Urinary bladder (tissue), 4 donors: ENCODE results near the gene CETP. TPM values are rescaled to one million over a fixed set of nuclear protein-coding genes. Genes with fewer than 3 reads are reported as not detected.
"Not testable (repeated sequence)": the region's sequence is repeated elsewhere in the genome, so short reads cannot be mapped to it uniquely, and the experiment has no call there.

Experiments used
- DNase-seq: peaks from one replicate; pipeline ENCODE4 v3.0.0-alpha.2; 2015; ENCODE audit errors: extremely low spot score
- H3K27ac ChIP-seq: one replicate; pipeline ENCODE4 v1.5.1; 2013; ENCODE audit warnings: low read depth, mild to moderate bottlenecking, moderate library complexity
- H3K36me3 ChIP-seq: one replicate; pipeline ENCODE4 v1.6.1; 2013; ENCODE audit warnings: mild to moderate bottlenecking, moderate library complexity; ENCODE audit not compliant: insufficient read depth
- H3K4me1 ChIP-seq: one replicate; pipeline ENCODE4 v1.6.1; 2013; ENCODE audit warnings: mild to moderate bottlenecking, moderate library complexity; ENCODE audit not compliant: insufficient read depth
- H3K4me3 ChIP-seq: one replicate; pipeline ENCODE4 v1.5.1; 2013; ENCODE audit warnings: low read depth, low read length
- WGBS: extraction: QIAGEN DNeasy Blood & Tissue Kit; methylation state at CpG from one replicate; pipeline ENCODE4 v1.1.7; 2013; 5-methylcytosine and 5-hydroxymethylcytosine counted together
- polyA plus RNA-seq: library from polyadenylated mRNA; stranded (reverse); fragments of 200-250 nt; gene quantifications from one replicate; pipeline ENCODE4 v1.2.3, GENCODE V29; 2013
- total RNA-seq: library from RNA; depleted of rRNA; stranded (reverse); fragments of >200 nt; gene quantifications from one replicate; pipeline ENCODE4 v1.2.3, GENCODE V29; 2014
- donor health status: healthy with polysubstance abuse.
- donor health status: healthy.

The CETP gene
- total and polyA plus RNA-seq, 2 donors = 0.25 to 1.6 TPM

DNA sequence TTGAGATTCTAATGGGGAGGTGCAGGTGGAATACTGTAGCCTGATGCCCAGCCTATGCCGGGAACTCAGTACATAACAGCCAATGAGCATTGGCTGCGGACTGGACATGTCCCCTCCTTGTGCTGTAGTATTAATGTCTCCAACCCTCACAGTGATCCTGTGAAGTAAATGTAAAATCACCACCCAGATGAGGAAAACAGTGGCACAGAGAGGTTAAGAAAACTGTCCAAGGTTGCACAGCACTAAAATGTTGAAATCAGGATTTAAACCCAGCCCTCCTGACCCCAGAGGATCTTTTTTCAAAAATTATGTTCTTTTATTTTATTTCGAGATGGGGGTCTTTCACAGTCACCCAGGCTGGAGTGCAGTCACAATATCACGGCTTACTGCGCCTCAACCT, 35.5 kb downstream of the CETP start:
- no peak overlapping the region for H3K27ac ChIP-seq
- no peak for DNase-seq
- no peaks in the 10 kb centered on the region for H3K36me3 ChIP-seq
- H3K4me1 ChIP-seq = peaks cover 1% of the 10 kb centered on the region
- WGBS = 96% methylated on average over 5 of the region's 5 CpGs
- no peak overlapping the region for H3K4me3 ChIP-seq

DNA sequence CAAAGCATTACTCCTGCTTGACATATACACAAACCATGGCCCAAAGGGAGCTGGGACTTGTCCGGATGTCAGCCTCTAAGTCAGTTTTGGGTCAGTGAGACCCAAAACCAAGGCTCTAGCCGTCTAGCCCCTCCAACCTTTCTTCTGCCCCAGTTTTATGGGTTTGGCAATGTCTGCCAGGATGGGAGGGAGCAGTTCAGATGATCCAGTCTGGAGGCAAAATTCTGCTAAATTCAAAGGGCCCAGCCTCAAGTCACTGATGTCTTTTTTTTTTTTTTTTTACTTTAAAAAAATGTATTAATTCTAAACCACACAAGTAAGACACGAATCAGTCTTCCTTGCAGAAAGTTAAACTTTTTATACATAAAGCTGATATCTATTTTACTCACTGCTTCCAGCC, 36.2 kb downstream of the CETP start:
- 65% methylated on average over 3 of the region's 3 CpGs for WGBS
- DNase-seq = no peak
- Histone ChIP-seq H3K36me3 (no peaks in the 10 kb centered on the region), H3K4me3 (no peak overlapping the region), H3K4me1 (peaks cover 1% of the 10 kb centered on the region), H3K27ac (no peak overlapping the region)

GRCh38 chr16:56998352-56998751, 36.6 kb downstream of the CETP start:
- WGBS = 87% methylated on average over 3 of the region's 3 CpGs
- Histone ChIP-seq H3K4me3 (no peak overlapping the region), H3K27ac (no peak overlapping the region), H3K36me3 (no peaks in the 10 kb centered on the region), H3K4me1 (peaks cover 1% of the 10 kb centered on the region)
- DNase-seq = no peak

- DNase-seq = no peak
- no peak overlapping the region for H3K27ac ChIP-seq
Observed at GRCh38 chr16:56998861-56999260, 37.1 kb downstream of the CETP start.

GRCh38 chr16:56999409-57000270, 37.9 kb downstream of the CETP start:
- H3K27ac ChIP-seq = no peak overlapping the region
- no peaks in the 10 kb centered on the region for H3K36me3 ChIP-seq
- H3K4me3 ChIP-seq = no peak overlapping the region
- H3K4me1 ChIP-seq = peaks cover 1% of the 10 kb centered on the region
- DNase-seq = no peak
- WGBS = 91% methylated on average over 11 of the region's 11 CpGs

More at GRCh38 chr16:56998861-56999260, 37.1 kb downstream of the CETP start:
- WGBS = 92% methylated on average over 6 of the region's 6 CpGs
- H3K4me3 ChIP-seq = no peak overlapping the region
- peaks cover 1% of the 10 kb centered on the region for H3K4me1 ChIP-seq
- no peaks in the 10 kb centered on the region for H3K36me3 ChIP-seq

- H3K27ac ChIP-seq = peak overlapping the region; percentile 55
- DNase-seq = no peak
Observed at GRCh38 chr16:57000271-57001025, 38.7 kb downstream of the CETP start.

DNA sequence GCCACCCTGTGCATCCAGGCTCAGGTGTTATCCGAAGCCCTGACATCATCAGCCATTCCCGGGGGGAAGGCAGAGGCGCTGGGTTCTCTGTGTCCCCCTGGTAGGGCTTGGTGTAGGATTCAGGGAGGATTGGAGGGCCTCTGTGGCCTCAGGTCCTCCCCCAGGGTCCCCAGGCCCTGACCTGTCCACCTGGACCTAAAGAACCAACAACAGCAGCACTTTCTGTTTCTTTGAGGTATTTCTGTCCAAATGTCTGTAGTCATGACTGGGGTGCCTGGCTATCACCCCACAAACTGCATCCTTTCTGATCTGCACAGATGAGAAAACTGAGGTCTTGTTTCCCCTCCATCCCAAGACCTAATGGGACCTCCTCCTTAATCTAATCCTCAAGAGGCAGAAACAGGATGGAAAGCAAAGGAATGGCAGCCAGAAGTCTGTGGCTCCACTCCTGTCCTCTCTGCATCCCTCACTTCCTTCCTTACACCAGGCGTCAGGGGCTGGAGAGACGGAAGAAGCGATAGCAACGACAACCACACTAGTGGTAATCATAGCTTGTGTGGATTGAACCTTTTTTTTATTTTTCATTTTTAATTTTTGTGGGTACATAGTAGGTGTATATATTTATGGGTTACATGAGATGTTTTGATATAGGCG, 39.4 kb downstream of the CETP start:
- no peak for DNase-seq
- H3K36me3 ChIP-seq = no peaks in the 10 kb centered on the region
- WGBS = 88% methylated on average over 8 of the region's 8 CpGs

More at GRCh38 chr16:57000271-57001025, 38.7 kb downstream of the CETP start:
- peaks cover 1% of the 10 kb centered on the region for H3K4me1 ChIP-seq
- H3K4me3 ChIP-seq = no peak overlapping the region
- WGBS = 69% methylated on average over 5 of the region's 5 CpGs
- no peaks in the 10 kb centered on the region for H3K36me3 ChIP-seq

GRCh38 chr16:57003439-57004386, 42.0 kb downstream of the CETP start:
- no peaks in the 10 kb centered on the region for H3K4me1 ChIP-seq
- H3K27ac ChIP-seq = no peak overlapping the region
- no peaks in the 10 kb centered on the region for H3K36me3 ChIP-seq
- DNase-seq = no peak
- 85% methylated on average over 22 of the region's 22 CpGs for WGBS
- H3K4me3 ChIP-seq = no peak overlapping the region

More for the DNA sequence above, 39.4 kb downstream of the CETP start:
- peaks cover 1% of the 10 kb centered on the region for H3K4me1 ChIP-seq
- H3K4me3 ChIP-seq = no peak overlapping the region
- H3K27ac ChIP-seq = no peak overlapping the region

DNA sequence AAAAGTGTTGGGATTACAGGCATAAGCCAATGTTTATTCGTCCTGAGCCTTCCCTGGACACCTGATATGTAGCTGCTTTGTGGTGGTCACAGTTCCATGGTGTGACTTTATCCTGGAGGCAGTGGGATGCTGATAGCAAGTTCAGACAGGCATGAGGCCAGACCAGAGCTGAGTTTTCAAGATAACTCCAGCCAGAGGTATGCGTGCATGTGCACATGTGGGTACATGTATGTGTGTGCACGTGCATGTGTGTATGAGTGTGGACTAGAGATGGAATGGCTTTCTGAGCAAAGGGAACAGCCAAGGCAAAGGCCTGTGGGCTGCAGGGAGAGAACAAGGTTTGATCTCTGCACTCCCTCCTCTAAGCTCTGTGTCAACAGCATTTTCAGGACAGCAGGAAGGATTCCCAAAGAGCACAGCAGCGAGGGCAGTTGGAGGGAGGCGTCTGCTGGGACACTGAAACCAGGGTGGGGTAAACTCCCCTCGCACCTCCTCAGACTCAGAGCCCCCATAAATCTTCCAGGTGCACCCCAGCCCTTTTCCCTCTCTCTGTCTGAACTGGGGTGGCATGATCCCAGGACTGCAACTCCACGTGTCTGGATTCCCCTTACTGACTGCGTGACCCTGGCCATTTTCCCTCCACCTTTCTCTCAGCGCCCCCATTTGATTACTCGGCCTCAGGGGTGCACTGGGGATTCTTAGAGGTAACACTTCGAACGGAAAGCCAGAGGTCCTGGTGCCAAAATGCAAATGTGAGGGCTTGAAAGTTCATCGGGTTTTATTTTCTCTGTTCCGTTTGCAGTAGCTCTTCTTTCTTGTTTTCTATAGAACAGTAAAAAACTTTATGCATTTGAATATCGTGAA, 42.9 kb downstream of the CETP start:
- Histone ChIP-seq H3K27ac (no peak overlapping the region), H3K36me3 (no peaks in the 10 kb centered on the region), H3K4me3 (no peak overlapping the region), H3K4me1 (no peaks in the 10 kb centered on the region)
- no peak for DNase-seq
- 74% methylated on average over 15 of the region's 15 CpGs for WGBS

- H3K4me1 ChIP-seq, DNase-seq, H3K4me3 ChIP-seq, H3K27ac ChIP-seq, H3K36me3 ChIP-seq: not testable (repeated sequence)
- 84% methylated on average over 2 of the region's 2 CpGs for WGBS
Observed at GRCh38 chr16:57005597-57005996, 43.8 kb downstream of the CETP start.

- Histone ChIP-seq H3K27ac (no peak overlapping the region), H3K4me3 (no peak overlapping the region), H3K36me3 (no peaks in the 10 kb centered on the region), H3K4me1 (no peaks in the 10 kb centered on the region)
- DNase-seq = no peak
- WGBS = 84% methylated on average over 5 of the region's 5 CpGs
Observed at GRCh38 chr16:57007050-57007449, 45.3 kb downstream of the CETP start.

- H3K27ac ChIP-seq = no peak overlapping the region
- H3K36me3 ChIP-seq = no peaks in the 10 kb centered on the region
- no peaks in the 10 kb centered on the region for H3K4me1 ChIP-seq
- H3K4me3 ChIP-seq = no peak overlapping the region
- no peak for DNase-seq
- WGBS = 81% methylated on average over 3 of the region's 3 CpGs
Observed at GRCh38 chr16:57007530-57007929, 45.8 kb downstream of the CETP start.
